Fibroblast of skin of left quadriceps (primary cell): ENCODE results near the gene C16orf74.
A peak's percentile ranks its signal among the peaks of the same experiment; 100 is the strongest.

Experiments
- DNase-seq, 2 experiments: peaks; one replicate each; pipeline ENCODE4 v3.0.0-alpha.2; 2013; ENCODE audit warnings: low read depth in 2 of 2

C16orf74 gene

DNA sequence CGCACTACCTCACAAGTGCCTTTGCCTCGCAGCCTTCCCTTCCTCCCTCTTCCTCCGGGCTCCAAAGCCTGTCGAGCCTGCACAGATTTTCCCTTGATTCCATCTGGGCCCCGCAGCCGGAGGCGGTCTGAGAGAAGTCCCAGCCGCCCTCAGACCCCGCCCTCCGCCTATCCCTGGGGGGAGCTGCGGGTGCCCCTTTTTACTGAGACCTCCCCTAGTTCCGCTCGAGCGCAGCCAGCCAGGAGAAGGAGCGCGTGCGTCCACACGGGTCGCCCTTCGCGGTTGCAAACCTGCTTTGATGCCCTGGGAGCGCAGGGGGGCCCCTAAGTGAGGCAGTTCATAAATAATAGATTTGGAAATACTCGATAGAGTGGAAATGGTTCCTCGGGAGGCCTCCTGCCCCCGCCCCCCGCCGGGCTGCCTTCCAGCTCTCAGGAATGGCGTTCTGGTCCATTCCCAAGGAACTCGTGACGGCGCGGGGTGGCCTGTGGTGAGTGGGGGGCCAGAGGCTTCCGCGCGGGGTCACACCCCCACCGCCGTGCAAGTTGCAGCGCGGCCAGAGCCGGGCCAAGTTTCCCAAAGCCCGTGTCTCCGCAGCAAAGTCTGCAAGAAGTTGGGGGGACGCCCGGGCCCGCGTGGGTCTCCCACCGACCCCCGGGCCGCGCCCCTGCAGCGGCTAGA, 610 bp downstream of the C16orf74 start:
- no peak for DNase-seq

DNA sequence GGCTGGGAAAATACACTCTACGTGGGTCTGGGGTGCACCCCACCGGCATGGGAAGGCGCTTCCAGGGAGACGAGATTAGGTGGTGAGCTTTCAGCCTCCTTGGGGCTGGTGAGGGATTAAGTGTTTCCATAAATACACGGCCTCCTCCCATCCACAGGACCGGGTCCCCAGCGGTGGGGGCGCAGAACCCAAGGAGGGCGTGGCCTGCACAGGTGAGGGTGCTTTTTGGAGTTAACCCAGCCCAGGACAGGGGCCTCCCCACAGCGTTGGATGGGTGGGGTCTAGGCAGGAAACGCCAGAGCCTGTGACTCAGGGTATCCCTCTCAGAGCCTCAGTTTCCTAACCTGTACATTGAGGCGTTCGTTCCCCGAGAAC, 1.1 kb downstream of the C16orf74 start:
- no peak for DNase-seq

DNA sequence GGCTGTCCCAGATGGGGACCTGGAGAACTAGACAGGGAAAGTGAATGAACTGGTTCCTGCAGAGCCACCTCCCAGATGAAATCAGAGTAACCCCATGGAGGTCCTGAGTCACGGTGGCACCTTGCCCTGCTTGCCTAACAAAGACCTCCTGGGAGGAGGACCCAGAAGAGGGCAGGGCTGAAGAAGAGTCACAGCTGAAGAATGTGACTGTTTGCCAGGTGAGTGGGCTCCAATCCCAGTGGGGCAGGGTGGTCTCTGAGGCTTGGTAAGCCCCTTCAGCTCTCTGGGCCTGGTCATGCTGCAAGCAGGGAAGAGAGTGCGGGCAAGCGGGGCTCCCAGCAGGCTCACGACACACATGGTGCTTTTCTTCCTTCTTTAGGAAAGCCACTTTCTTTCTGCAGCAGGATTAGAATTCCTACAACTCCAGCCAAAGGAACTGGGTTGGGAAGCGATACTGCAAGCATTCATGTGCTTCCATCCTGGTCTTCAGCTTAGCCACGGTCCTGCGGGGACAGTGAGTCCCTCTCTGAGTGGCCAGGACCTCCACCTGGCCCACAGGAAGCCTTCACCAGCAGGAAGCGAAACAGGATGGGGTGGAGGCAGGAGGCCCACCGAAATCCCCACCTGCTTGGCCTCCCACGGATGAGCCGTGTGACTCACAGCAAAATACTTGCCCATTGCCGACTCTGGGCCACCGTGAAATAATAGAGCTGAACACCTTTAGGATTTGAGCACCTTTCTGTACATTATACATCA, 4.3 kb downstream of the C16orf74 start:
- DNase-seq, result no peak

DNA sequence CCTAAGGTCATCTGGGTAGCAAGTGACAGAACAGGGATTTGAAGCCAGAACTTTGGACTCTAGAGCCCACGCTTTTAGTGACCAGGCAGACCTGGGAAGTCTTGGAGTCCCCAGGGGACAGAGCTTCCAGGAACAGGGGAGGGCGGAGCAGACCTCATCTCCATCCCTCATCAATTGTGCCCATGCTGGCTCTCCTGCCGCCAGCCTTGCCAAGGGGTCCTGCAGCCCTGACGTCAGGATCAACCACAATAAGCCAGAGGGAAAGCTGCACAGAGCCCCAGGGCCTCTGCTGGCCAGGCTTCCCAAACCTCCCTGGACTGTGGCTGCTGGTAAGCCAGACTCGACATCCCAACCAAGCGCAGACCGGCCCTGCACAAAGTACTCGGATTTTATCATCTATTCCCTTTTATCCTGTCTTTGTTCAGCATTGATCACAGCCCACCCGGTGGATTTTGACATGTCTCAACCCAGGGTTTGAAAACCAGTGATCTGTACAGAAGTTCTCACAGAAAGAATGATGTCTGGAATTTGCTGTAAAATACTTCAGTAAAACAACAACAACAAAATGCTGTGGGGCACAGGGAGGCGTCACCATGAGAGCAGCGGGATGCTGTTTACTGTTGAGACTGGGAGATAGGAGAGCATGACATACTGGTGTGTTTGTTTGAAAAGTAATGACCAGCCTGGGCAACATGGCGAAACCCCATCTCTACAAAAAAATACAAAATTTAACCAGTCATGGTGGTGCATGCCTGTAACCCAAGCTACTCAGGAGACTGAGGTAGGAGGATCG, 11.8 kb downstream of the C16orf74 start:
- DNase-seq, result no peak

DNA sequence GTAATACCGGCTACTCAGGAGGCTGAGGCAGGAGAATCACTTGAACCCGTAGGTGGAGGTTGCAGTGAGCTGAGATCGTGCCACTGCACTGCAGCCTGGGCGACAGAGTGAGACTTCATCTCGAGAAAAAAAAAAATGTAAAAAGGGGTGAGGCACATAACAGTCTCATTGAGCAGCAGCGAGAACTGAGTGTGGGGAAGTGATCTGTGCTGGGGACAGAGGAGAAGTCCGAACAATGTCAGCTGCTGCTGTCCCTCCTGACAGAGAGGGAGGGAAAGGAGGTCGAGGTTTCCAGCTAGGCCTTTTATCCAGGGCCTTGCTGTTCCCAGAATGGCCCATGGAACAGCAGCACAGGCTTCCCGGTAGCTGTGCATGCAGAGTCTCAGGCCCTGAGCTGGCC, 14.0 kb downstream of the C16orf74 start:
- no peak for DNase-seq

DNA sequence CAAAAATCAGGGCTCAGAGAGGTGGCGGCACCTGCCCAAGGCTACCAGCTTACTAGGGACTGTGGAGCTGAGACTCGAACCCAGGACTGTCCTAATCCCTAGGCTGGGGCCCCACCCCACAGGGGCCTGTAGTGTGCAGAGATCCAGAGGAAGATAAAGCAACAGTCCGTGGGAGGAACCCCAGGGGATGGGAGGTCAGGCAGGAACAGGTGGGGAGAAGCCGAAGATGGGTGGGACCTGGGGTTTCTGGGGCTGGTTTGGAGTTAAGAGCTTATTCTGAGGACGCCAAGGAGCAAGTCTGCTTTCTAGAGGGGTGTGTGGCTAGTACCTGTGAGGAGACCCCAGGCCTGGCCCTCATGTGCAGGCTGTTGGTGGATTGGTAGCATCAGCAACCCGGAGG, 14.9 kb downstream of the C16orf74 start:
- no peak for DNase-seq

DNA sequence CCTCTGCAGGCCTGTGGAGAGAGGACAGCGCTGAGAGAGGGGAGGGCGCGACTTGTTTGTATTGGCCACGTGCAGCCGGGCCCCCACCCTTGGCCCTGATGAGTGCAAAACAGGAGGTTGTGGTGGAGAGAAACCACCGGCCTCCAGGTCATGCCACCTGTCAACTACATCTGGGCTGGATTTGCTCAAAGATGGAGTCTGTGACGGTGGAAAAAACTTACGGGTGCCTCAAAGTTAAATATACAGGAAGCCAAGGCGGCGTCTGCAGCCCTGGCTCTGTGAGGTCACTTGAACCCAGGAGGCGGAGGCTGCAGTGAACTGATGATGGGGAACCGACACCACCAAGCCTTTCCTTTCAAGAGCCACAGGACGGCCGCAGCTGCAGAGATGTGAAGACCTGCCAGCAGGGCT, 15.7 kb downstream of the C16orf74 start:
- no peak for DNase-seq

DNA sequence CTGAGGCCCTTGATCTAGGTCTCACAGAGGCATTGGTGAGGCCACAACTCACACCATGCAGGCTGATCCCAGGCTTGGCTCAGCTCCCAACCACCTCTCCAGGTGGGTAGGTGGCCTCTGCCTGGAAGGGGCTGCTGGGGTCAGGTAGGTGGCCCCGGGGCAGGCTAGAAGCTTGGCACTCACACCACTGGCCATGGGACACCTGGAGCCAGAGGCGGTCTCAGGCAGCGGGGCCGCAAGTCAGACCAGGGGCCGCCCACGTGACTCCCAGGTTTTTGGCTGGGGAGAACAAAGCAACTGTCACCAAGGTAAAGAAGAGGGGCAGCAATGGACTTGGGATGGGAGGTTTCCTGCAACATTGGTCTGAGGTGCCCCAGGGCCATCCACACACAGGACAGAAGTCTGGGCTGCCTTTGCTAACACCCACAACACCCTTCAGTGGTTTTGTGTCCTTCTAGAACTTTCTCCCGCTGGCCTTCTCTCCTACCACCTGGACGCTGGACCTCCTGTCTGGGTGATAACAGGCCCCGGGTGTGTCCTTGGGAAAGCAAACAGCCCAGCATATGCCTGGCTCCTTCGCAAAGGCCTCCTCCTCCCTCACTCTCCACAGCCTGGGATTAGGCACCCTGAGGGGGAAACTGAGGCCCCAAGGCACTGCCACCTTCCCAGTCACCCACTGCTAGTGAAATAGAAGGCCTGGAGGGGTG, 16.4 kb downstream of the C16orf74 start:
- no peak for DNase-seq

DNA sequence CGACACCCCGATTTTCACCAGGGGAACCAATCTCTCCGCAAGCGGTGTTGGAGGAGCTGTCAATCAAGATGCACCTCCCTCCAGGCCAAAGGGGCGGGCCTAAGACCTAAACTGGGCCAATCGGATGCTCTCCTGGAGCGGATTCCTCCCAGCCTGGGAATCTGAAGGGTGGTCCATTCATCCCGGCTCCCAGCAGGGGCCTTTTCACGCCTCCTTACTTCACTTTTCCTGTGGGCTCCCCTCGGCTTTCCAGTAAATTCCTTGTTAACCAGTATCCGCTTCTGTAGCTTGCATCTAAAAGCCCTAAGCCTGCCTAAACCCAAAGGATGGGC, 17.1 kb downstream of the C16orf74 start:
- no peak for DNase-seq

DNA sequence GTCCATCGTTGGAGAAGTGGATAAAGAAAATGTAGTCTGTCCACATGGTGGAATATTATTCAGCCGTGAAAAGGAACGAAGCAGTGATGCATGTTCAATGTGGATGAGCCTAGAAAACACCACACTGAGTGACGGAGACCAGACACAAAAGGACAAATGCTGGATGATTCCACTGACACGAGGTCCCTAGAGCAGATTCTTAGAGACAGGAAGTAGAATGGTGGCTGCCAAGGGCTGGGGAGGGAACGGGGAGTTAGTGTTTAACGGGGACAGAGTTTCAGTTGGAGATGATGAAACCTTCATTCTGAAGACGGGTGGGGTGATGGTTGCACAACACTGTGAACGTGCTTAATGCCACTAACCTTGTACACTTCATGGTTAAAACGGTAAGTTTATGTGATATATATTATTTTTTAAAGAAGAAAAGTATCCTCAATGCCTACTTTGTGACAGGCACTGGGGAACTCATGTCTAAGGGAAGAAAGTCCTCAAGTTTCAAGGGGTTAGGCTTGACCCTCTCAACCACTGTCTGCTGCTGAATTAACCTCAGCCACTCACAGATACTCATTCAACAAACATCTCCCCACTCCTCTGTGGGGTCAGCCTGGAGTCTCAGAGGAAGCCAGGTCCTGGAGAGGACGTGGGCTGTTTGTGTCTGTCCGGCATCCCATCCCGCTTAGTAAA, 17.6 kb downstream of the C16orf74 start:
- no peak for DNase-seq

DNA sequence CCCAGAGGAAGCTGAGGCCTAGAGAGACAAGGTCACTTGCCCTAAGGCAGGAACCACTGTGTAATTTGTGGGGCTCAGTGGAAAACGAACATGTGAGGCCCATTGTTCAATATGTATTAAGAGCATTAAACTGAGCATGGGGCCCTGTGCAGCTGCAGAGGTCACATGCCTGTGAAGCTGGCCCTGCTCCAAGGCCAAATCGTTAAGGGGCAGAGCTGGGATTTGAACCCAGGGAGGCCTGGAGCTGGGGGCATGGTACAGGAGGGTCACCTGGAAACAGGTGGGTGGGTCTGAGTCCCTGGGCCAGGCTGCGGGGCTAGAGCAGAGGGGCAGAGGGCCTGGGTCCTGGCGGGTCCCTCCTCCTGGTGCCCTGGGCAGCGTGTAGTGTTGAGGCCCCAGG, 19.7 kb downstream of the C16orf74 start:
- DNase-seq, result no peak

DNA sequence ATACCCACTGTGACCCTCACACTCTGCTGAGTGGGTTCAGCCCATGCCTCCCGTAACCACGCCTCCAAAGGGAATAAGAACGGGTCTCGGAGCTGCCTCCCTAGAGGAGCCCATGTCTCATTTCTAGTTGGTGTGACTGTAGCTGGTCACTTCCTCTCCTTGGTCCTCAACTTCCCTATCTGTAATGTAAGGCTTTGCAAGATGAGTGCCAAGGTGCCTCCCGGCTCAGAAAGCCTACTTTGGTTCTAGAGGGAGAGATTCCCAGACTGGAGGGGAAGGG, 20.8 kb downstream of the C16orf74 start:
- no peak for DNase-seq

DNA sequence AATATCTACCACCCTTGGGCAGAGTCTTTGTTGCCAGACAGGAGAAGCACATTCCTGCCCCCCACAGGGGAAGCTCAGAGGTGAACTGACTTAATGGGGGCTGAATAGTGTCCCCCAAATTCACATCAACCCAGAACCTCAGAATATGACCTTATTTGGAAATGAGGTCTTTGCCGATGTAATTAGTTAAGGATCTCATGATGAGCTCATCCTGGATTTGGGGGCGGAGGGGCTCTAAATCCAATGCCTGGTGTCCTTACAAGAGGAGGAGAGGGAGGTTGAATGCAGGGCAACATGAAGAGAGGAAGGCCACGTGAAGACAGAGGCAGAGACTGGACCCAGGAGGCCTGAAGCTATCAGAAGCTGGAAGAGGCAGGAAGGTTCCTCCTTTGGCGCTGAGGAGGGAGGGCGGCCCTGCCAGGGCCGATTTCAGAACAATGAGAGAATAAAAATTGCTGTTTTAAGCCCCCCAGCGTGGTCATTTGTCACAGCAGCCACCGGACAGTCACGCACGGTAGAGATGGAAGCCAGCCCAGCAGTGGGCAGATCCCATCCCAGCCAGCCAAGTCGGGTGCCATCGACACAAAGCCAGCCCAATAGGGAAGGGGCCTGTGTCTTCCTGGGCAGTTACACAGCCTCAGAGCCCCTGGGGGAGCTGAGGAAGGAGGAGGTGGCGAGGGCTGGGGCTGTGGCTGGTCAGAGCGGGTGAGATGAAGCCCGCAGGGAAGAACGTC, 21.3 kb downstream of the C16orf74 start:
- DNase-seq, result peak in 1 of 2 experiments; percentile 60

DNA sequence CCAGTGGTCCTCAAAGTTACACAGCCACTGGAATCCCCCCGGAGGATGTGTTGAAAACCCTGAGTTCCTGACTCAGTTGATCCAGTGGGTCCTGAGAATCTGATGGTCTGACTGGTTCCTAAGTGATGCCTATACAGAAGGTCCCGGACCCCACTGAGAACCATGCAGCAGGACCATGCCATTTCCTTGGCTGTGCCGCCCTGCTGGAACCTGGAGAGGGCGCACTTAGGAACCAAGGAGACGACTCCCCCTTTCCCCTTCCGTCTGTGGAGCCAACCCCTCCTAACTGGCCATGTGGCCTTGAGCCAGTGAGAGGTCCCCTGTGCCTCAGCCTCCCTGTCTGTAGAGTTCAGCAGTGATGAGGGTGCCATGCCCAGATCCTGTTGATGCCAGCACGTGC, 22.0 kb downstream of the C16orf74 start:
- no peak for DNase-seq

DNA sequence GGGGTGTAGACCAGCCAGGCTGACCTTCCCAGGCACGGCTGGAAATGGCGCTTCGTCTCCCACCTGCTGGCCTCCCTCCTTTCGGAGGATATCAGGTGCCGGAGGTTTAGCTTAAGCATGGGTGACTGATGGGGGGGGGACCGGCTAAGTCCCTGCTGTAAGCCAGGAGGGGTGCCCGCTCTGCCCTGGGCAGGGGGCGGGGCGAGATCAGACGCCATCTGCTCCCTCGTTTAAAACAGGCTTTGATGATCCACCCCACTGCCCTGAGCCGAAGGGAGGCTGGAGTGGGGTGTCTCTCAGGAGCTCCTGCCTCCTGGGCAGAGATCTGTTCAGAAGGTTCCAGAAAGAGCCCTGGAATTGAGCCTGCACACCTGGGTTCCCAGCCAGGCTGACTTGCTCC, 26.0 kb downstream of the C16orf74 start:
- no peak for DNase-seq

DNA sequence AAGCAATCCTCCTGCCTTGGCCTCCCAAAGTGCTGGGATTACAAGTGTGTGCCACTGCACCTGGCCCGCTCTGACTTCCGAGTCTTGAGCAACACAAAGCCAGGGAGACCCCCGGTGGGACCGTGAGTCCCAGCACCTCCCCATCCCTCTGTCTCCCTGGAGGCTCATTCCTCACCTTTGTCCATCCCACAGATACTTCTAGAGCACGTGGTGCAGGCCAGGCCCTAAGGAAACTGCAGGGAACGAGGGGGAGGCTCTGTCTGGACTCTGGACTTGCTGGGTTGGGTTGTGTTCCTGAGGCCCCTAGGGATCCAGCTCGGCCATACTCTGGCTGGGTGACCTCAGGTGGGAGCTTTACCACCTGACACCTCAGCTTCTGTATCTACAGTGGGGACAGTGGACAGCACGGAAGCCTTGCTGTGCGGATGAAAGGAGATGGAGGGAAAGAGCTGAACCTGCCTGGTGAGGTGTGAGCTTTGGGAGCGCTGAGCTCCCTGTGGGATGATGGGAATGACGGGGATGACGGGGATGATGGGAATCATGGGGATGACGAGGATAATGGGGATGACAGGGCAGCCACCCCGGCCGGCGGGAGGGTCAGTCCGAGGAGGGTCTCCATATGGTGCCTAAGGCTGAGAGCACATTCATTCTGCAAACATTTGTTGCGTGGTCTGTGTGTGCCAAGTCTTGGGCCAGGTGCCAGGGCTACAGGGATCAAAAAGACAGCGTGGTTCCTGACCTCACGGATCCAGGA, 26.6 kb downstream of the C16orf74 start:
- DNase-seq, result no peak

DNA sequence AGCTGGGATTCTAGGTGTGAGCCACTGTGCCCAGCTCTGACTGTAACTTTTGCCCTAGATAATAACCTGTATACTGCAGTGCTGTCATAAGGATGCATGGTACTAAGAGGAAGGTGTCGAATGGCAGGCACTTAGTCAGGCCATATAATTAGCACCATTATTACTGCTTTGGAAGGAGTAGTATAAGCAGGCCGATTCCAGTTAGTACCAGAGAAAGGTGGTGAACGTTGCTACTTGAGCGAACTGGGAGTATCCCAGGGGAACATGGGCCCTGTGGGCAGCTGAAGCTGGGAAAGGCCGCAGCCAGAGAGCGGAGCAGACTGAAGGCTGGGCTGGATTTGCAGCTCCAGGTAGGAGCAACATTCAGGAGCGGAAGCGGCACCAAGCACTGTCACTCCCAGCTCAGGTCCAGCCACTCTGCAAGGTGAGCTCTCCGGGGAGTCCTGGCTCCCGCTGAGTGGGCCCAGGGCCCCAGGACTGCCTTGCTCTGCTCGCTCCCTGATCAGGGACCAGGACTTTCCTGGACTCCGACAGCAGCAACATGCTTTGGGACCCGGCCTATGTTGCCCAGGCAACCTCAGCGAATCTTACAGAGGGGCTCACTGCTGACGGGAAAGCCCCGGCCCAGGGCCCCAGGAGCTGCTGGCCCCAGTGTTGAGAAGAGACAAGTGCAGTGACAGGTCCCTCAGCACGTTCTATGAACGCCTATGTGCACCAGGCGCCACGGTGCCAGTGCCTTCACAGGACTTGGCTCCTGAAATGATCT, 28.6 kb downstream of the C16orf74 start:
- no peak for DNase-seq

DNA sequence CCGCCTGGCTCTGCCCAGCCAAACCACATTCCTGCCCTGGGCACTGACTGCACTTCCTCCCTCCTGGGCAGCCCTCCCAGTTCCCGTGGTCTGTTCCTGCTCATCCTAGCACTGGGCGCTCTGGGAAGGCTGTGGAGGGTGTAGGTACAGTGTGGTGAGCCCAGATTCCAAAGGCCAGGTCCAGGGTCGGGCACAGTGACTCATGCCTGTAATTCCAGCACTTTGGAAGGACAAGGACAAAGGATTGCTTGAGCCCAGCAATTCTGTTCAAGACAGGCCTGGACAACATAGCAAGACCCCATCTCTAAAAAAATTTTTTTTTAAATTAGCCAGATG, 30.6 kb downstream of the C16orf74 start:
- DNase-seq, result no peak

DNA sequence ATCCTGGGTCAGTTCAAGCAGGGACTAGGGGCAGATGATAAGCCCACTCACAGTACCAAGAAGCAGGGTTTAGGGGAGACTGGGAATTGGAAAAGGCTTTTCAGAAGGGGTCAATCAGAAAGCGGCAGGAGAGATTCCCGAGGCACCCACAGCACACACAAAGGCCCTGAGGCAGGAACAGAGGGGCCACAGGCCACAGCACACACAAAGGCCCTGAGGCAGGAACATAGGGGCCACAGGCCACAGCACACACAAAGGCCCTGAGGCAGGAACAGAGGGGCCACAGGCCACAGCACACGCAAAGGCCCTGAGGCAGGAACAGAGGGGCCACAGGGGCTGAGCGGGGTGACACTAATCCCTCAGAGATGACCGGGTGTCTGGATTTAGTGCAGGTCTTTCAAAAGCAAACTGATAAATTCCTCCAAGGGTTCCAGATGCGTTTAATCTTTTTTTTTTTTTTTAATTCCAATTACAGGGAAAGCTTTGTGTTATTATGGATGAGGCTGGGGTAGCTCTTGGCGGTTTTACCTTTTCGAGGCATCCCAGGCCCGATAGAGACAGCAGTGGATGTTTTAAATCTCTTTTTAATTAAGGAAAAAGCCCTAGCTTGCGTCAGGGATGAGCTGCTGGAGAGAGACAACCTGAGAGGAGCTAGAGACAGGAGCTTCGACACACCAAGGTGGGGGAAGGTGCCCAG, 31.1 kb downstream of the C16orf74 start:
- DNase-seq, result no peak
